Spinal cord (tissue), 10 donors: ENCODE measurements around the gene POPDC3. TPM values are rescaled to one million over a fixed set of nuclear protein-coding genes. Genes with fewer than 3 reads are reported as not detected.

Experiments used
- DNase-seq, 6 donors: peaks; one replicate each; pipeline versions ENCODE4 v3.0.0 to v3.0.0-alpha.2; 2013 to 2015; ENCODE audit warnings: low spot score in 6 of 6, low read depth in 4 of 6
- H3K27ac ChIP-seq: one replicate; pipeline ENCODE4 v1.5.1; 2013; ENCODE audit warnings: low read depth, low read length, control low read depth
- H3K27me3 ChIP-seq: one replicate; pipeline ENCODE4 v1.6.1; 2013; ENCODE audit warnings: low read length; ENCODE audit not compliant: control insufficient read depth, insufficient read depth
- H3K36me3 ChIP-seq: one replicate; pipeline ENCODE4 v1.6.1; 2013; ENCODE audit warnings: low read length; ENCODE audit not compliant: control insufficient read depth, insufficient read depth
- H3K4me1 ChIP-seq: one replicate; pipeline ENCODE4 v1.6.1; 2013; ENCODE audit warnings: low read length; ENCODE audit not compliant: control insufficient read depth, insufficient read depth
- H3K4me3 ChIP-seq: one replicate; pipeline ENCODE4 v1.5.1; 2013; ENCODE audit warnings: low read depth, low read length, control low read depth
- H3K9me3 ChIP-seq: one replicate; pipeline ENCODE4 v1.6.1; 2013; ENCODE audit warnings: low read length; ENCODE audit not compliant: control insufficient read depth, insufficient read depth
- WGBS: methylation state at CpG from one replicate; pipeline ENCODE4 v1.1.5; 2013; ENCODE audit warnings: missing lambda C conversion rate; ENCODE audit not compliant: insufficient coverage; 5-methylcytosine and 5-hydroxymethylcytosine counted together
- polyA plus RNA-seq, 2 donors: library from polyadenylated mRNA; unstranded; fragments of 120-200 nt; gene quantifications; one replicate each; pipeline ENCODE4 v1.2.1, GENCODE V29; 2013; ENCODE audit not compliant: insufficient read length in 2 of 2
- total RNA-seq, 2 donors: library from RNA; depleted of rRNA in 1 of 2; stranded (reverse); fragments of 120-200 nt in 1 of 2; fragments of >200 nt in 1 of 2; gene quantifications; one replicate each; pipeline versions ENCODE4 v1.2.3 to v1.2.4, GENCODE V29; 2013 to 2014
- donor health status: healthy.

Gene POPDC3
- total and polyA plus RNA-seq, 4 donors: 1.8 to 9.0 (median 5.3) TPM

DNA sequence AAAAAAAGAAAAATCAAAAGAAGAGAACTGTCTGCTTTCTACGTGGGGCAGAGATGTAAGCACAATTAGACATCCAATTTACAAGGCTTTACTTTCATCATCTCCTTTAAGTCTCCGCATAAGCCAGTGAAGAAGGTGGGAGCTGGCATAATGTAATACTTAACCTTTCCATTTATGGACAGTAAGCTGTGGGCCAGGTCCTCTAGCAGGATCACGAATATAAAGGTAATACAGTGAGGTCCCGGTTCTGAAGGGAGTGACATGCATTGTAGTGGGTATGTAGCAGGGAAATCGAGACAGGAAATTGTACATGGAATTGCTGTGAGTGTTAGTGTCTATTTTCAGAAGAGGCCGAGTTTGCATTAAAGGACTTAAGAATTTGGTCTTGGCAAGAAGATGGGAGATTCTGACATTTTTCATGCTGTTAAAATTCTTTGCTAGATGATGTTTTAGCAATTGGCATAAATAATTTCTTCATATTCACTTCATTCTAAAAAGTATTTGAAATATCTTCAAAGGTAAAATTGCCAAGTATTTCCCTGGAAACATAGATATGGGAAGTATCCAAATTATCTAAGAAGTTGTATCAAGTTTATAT, 20.4 kb upstream of the POPDC3 start:
- Histone ChIP-seq H3K4me3 (no peak overlapping the region), H3K9me3 (peaks cover 1% of the 10 kb centered on the region), H3K4me1 (no peaks in the 10 kb centered on the region), H3K27ac (no peak overlapping the region), H3K27me3 (no peaks in the 10 kb centered on the region), H3K36me3 (no peaks in the 10 kb centered on the region)
- DNase-seq: no peak
- WGBS: 96% methylated on average over 3 of the region's 6 CpGs

DNA sequence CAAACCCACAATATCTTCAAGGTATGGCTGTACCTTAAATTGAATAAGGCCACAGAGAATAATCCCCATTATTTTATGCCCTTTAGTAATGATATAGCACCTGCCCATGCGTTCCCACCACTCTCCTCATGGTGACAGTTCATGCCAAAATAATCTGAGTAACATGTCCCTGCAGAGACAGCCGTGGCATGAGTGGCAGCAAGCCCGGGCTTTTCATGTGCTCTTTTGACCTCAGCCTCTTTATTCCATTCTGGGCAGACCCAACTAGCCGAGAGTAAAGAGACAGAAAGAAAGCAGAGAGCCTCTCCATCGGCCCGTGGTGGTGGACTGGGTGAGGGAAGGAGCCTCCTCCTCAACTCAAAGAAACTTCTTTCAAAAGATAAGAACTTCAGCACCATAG, 19.9 kb upstream of the POPDC3 start:
- Histone ChIP-seq H3K27ac (no peak overlapping the region), H3K4me3 (no peak overlapping the region), H3K27me3 (no peaks in the 10 kb centered on the region), H3K9me3 (peaks cover 1% of the 10 kb centered on the region), H3K36me3 (no peaks in the 10 kb centered on the region), H3K4me1 (no peaks in the 10 kb centered on the region)
- 55% methylated on average over 1 of the region's 6 CpGs for WGBS
- no peak for DNase-seq

DNA sequence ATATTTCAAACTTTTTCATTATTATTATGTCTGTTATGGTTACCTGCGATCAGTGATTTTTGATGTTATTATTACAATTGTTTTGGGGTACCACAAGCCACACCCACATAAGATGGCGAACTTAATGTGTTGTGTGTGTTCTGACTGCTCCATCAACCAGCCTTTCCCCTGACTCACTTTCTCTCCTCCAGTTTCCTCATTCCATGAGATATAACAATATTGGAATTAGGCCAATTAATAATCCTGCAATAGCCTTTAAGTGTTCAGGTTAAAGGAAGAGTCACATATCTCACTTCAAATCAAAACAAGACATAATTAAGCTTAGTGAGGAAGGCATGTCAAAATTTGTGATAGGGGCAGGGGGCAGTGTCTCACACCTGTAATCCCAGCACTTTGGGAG, 16.3 kb upstream of the POPDC3 start:
- no CpG with 5 or more reads among the region's 2 CpGs for WGBS

DNA sequence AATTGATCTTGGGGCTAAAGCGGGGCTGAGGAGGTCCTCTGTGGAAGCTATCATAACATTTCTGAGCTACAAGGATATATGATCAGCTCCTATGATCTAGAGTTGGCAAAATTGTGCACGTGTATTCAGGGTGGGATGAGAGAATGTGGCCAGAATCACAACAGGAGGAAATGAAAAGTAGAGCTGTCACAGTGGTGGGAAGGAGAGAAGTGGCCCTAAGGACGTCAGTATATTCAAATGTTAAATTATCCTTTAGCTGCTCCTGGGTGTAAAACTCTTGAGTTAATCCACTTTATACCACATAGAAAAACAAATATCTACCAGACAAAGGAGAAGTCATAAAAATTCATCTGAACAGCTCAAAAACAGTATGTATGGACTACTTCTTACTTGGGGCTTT, 14.8 kb upstream of the POPDC3 start:
- no peak overlapping the region for H3K4me3 ChIP-seq
- H3K9me3 ChIP-seq: peaks cover 1% of the 10 kb centered on the region
- no peaks in the 10 kb centered on the region for H3K36me3 ChIP-seq
- no peak for DNase-seq
- H3K27ac ChIP-seq: no peak overlapping the region
- H3K27me3 ChIP-seq: no peaks in the 10 kb centered on the region
- WGBS: 100% methylated on average over 1 of the region's 3 CpGs
- H3K4me1 ChIP-seq: no peaks in the 10 kb centered on the region

More for the DNA sequence above, 16.3 kb upstream of the POPDC3 start:
- Histone ChIP-seq H3K27ac (no peak overlapping the region), H3K4me1 (no peaks in the 10 kb centered on the region), H3K9me3 (peaks cover 1% of the 10 kb centered on the region), H3K27me3 (no peaks in the 10 kb centered on the region), H3K4me3 (no peak overlapping the region), H3K36me3 (no peaks in the 10 kb centered on the region)
- DNase-seq: no peak

DNA sequence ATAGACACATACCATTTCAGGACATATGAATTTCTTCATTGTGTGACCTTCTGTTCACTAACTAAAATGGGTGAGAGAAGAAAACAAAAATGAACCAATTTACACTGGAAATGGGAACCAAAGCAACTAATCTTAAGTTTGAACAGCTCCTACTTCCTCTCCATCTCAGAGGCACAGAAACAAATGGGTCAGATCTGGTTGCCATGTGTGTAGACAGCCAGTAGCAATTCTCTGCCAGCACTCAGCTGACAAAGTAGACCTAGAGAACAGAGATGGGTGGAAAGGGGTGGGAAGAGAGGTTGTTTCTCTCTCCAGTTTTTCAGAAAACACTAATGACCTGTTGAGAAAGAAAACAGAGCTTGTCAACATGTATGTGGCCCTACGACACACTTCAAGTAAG, 14.3 kb upstream of the POPDC3 start:
- Histone ChIP-seq H3K4me3 (no peak overlapping the region), H3K27me3 (no peaks in the 10 kb centered on the region), H3K9me3 (peaks cover 1% of the 10 kb centered on the region), H3K36me3 (no peaks in the 10 kb centered on the region), H3K27ac (no peak overlapping the region), H3K4me1 (no peaks in the 10 kb centered on the region)
- peak in 1 of 6 donors; percentile 44 for DNase-seq
- WGBS: no CpG with 5 or more reads among the region's 1 CpG

DNA sequence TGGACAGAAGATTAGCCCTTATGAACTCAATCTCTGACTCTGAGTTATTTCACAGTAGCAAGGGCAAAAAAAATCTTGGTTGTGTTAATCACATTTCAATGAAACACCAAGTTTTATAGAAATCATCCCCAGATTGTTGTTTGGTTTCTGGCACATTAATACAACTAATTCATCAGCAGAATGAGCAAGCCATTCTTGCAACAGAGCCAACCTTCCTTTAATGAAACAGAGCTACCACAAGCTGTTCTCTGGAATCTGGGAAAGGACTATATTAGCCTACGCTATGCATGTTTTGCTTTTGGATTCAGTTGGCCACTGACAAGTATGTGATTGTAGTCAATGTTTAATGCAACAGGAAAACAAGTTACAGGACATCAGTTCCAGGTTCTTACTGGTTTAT, 13.8 kb upstream of the POPDC3 start:
- peaks cover 1% of the 10 kb centered on the region for H3K9me3 ChIP-seq
- no peak overlapping the region for H3K27ac ChIP-seq
- DNase-seq: peak in 1 of 6 donors; percentile 50
- no peaks in the 10 kb centered on the region for H3K4me1 ChIP-seq
- no peaks in the 10 kb centered on the region for H3K27me3 ChIP-seq
- no peaks in the 10 kb centered on the region for H3K36me3 ChIP-seq
- H3K4me3 ChIP-seq: no peak overlapping the region
- WGBS: no CpG with 5 or more reads among the region's 1 CpG

DNA sequence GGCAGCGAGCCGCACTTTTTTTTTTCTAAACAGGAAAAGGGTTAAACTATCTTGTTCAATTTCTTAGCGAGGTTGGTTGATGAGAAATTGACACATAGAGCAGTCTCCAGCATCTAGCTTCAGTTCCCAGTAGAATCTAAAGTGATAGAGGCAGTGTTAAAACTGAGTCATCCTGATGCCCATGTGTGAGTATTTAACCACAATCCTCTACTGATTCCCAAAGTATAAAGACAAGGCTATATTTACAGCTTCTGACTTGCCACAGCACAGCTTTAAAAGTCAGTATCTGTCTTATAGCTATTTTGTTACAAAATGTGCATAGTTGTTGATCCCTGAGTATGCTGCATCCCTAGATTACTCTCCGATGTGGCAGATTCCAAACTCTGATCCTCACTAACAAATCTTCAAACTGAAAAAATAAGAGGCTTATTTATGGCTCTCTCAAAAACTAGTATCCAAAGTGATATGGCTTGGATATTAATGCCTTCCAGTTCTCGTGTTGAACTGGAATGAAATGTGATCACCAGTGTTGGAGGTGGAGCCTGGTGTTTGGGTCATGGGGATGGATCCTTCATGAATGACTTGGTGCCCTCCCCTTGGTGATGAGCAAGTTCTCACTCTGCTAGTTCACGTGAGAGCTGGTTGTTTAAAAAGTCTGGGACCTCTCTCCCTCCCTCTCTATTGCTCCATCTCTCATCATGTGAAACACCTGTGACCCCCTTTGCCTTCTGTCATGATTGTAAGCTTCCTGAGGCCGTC, 13.1 kb upstream of the POPDC3 start:
- Histone ChIP-seq H3K27ac (no peak overlapping the region), H3K27me3 (no peaks in the 10 kb centered on the region), H3K4me1 (no peaks in the 10 kb centered on the region), H3K9me3 (peaks cover 1% of the 10 kb centered on the region), H3K36me3 (no peaks in the 10 kb centered on the region), H3K4me3 (no peak overlapping the region)
- DNase-seq: no peak
- 82% methylated on average over 4 of the region's 7 CpGs for WGBS

DNA sequence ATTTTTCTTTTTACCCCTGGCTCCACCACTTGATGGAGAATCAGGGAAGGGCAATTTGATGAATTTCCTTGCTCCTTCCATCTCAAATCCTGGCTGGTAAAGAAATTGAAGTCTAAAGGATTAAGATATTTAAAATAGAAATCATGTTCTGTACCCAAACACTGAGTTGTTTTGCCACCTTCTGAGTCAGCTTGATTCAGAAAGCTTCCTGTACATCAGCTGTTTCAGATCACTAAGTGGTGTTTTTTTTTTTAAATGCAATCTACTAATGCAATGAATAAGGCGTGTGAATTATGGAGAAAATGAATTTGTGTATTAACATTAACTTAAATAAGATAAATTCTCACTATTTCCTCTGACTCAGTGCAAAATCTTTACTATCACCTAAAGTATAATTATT, 11.5 kb upstream of the POPDC3 start:
- WGBS: no CpG with 5 or more reads among the region's 1 CpG
- Histone ChIP-seq H3K27me3 (no peaks in the 10 kb centered on the region), H3K36me3 (no peaks in the 10 kb centered on the region), H3K4me3 (no peak overlapping the region), H3K27ac (no peak overlapping the region), H3K9me3 (no peaks in the 10 kb centered on the region), H3K4me1 (no peaks in the 10 kb centered on the region)
- DNase-seq: no peak

DNA sequence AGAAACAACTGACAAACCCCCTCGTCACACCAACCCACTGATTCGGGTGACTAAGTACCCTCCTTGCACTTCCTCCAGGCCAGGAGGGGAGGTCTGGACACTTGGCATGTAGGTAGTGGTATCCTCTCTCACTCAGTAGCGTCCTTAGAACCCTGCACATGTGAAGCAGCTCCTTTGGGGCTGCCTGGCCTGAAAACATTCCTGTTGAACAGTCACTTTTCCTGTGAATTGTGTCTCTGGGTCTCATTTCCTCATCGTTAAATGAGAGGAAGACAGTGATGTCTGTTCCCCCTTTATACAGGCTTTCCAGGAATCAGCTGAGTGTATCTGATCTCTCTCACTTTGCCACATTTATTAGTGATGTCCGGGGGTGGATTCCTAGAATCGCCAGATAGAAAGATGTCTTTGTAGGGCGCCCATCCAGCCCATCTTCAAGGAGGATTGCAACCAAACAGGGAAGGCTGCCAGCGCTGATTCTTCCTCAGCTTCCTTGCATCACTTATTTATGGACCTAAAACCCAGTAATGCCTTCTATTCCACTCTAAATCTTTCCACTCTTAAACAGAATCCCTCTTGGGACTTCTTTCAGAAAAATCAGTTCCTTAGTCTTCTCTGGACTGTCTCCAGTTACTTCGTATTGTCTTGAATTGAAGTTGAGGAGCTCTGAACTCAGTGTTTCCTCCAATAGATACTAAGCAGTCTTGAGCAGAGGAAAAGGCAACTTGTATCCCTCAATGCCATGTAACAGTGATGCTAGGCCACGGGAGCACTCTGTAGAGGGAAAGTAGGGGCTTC, 9.4 kb upstream of the POPDC3 start:
- WGBS: 93% methylated on average over 5 of the region's 10 CpGs
- no peaks in the 10 kb centered on the region for H3K36me3 ChIP-seq
- no peak overlapping the region for H3K4me3 ChIP-seq

More for the DNA sequence above, 9.4 kb upstream of the POPDC3 start:
- no peak for DNase-seq
- no peaks in the 10 kb centered on the region for H3K9me3 ChIP-seq
- no peaks in the 10 kb centered on the region for H3K4me1 ChIP-seq
- H3K27me3 ChIP-seq: no peaks in the 10 kb centered on the region
- no peak overlapping the region for H3K27ac ChIP-seq
